Measurements from ENCODE around the gene SLC38A2.
"Not testable (repeated sequence)": the region's sequence is repeated elsewhere in the genome, so short reads cannot be mapped to it uniquely, and the experiment has no call there.

SLC38A2 gene

DNA sequence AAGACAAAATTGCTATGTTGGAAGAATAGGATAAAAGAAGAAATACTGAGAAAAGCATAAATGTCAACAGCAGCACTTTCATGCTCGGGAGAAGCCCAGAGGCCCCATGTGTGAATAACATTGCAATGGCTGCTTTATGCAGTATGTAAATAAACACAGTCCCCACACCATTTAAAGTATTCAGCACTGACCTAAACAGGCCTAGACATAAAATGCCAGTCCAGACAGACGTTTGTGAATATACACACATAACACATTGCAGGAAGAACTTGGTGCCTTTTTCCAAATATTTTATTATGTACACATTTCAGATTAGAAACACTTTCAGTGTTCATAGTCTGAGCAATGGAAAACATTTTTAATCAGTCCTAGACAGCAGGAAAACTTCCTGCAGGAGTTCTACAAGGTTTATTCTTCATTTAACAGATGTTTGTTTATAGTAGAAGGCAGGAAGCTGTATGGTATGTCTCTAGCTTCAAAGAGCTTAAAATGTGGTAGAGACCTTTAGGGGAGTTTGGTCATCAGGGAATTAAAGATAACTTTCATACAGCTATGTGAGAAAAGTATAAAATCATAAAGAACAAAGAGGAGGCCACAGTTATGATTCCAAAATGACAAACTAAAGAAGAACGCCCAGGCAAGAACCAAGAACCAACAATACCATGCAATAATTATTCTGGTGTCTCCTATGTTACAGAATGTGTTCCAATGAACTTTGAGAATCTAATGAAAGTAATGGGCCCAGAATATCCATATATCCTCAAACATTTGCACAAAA, 30.6 kb upstream of the SLC38A2 start:
- no peak overlapping the region for H3K4me3 Mint-ChIP-seq
- H3K27ac Mint-ChIP-seq, result peak overlapping the region; percentile 6
- peaks cover 81% of the 10 kb centered on the region for H3K4me1 Mint-ChIP-seq
- H3K9me3 Mint-ChIP-seq, result peaks cover 6% of the 10 kb centered on the region
- no peaks in the 10 kb centered on the region for H3K36me3 Mint-ChIP-seq
- no peaks in the 10 kb centered on the region for H3K27me3 Mint-ChIP-seq

DNA sequence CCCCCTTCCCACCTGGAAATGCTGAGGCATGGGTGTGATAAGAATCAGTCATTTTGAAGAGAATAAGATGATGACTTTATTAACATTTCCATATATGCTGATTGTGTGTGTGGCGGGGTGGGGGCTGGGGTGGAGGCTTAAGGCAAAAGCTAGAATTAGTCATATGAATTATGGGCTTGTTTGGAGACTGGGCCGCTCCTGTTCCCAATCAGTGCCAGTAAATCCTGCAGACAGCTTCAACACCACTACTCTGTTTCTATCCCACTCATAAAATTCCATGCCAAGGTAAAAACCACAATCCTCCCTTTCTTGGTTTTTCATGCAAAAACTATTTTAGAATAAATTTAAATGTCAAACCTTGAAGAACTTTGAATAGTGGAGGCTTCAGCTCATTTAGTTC, 29.9 kb upstream of the SLC38A2 start:
- peak overlapping the region; percentile 42 for H3K27ac Mint-ChIP-seq
- peaks cover 6% of the 10 kb centered on the region for H3K9me3 Mint-ChIP-seq
- H3K4me1 Mint-ChIP-seq, result peaks cover 75% of the 10 kb centered on the region
- H3K4me3 Mint-ChIP-seq, result no peak overlapping the region
- H3K27me3 Mint-ChIP-seq, result no peaks in the 10 kb centered on the region
- no peaks in the 10 kb centered on the region for H3K36me3 Mint-ChIP-seq

DNA sequence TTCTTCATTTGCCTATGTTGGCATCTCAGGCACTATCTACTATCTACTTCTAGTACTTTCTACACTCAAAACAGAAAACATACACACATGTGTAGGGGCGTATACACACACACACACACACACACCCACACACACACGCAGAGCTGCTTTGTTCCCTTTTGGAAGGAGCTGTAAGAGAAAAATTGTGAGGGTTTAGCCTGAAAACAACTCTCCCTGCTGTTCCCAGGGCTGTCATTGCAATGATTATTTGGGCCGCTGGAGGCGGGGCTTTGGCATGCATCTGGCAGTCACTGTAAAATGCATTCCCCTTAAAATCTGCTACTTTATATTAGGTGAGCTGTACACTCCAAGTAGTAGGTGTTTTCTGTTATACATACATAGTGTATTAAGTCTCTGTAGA, 29.1 kb upstream of the SLC38A2 start:
- peaks cover 69% of the 10 kb centered on the region for H3K4me1 Mint-ChIP-seq
- no peak overlapping the region for H3K27ac Mint-ChIP-seq
- H3K27me3 Mint-ChIP-seq, result no peaks in the 10 kb centered on the region
- H3K4me3 Mint-ChIP-seq, result no peak overlapping the region
- H3K36me3 Mint-ChIP-seq, result peaks cover under 1% of the 10 kb centered on the region
- H3K9me3 Mint-ChIP-seq, result peaks cover 6% of the 10 kb centered on the region

DNA sequence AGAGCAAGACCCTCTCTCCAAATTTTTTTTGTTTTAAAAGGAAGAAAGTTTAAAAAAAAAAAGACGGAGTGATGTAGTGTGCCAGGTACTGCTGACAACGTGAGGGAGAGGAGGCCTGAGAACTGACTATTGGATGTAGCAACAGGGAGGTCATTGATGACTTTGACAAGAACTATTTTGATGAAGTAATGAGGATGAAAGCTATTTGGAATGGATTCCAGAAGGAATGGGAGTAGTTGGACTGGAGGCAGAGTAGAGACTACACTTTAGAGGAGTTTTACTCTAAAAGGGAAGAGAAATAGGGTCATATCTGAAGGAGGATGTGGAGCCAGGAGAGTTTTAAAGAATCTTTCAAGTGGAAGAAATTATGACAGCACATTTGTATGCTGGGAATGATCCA, 27.8 kb upstream of the SLC38A2 start:
- peaks cover 4% of the 10 kb centered on the region for H3K36me3 Mint-ChIP-seq
- no peaks in the 10 kb centered on the region for H3K27me3 Mint-ChIP-seq
- peak overlapping the region; percentile 52 for H3K27ac Mint-ChIP-seq
- peaks cover 6% of the 10 kb centered on the region for H3K9me3 Mint-ChIP-seq
- peaks cover 59% of the 10 kb centered on the region for H3K4me1 Mint-ChIP-seq
- H3K4me3 Mint-ChIP-seq, result no peak overlapping the region

DNA sequence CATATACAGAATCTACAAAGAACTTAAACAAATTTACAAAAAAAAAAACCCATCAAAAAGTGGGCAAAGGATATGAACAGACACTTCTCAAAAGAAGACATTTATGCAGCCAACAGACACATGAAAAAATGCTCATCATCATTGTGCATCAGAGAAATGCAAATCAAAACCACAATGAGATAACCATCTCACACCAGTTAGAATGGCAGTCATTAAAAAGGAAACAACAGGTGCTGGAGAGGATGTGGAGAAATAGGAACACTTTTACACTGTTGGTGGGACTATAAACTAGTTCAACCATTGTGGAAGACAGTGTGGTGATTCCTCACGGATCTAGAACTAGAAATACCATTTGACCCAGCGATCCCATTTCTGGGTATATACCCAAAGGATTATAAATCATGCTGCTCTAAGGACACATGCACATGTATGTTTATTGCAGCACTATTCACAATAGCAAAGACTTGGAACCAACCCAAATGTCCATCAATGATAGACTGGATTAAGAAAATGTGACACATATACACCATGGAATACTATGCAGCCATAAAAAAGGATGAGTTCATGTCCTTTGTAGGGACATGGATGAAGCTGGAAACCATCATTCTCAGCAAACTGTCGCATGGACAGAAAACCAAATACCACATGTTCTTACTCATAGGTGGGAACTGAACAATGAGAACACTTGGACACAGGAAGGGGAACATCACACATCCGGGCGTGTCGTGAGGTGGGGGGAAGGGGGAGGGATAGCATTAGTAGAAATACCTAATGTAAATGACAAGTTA, 27.1 kb upstream of the SLC38A2 start:
- H3K4me1 Mint-ChIP-seq, result peaks cover 54% of the 10 kb centered on the region
- not testable (repeated sequence) for H3K9me3 Mint-ChIP-seq, H3K27me3 Mint-ChIP-seq, H3K36me3 Mint-ChIP-seq
- H3K27ac Mint-ChIP-seq, result peak overlapping the region; percentile 41
- H3K4me3 Mint-ChIP-seq, result peak overlapping the region; percentile 35

DNA sequence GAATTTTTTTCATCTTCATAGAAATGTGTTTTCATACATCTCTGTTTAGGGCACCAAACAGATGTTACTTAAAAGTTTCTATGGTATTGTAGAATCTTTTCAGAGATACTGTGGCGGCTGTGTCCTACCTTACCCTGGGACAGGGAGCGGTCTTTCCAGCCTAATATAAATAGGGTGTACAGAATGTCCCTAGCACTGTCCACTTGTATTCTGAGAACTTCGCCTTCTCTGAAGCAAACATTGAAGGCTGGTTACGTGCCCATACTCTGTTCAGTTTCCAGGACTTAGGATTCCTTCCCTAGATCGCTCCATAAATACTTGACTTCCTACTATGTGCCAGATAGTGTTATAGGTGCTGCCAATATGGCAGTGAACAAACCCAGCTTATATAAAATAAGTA, 24.3 kb upstream of the SLC38A2 start:
- peaks cover 9% of the 10 kb centered on the region for H3K36me3 Mint-ChIP-seq
- H3K9me3 Mint-ChIP-seq, result peaks cover 6% of the 10 kb centered on the region
- no peaks in the 10 kb centered on the region for H3K27me3 Mint-ChIP-seq
- H3K4me1 Mint-ChIP-seq, result peaks cover 29% of the 10 kb centered on the region
- no peak overlapping the region for H3K27ac Mint-ChIP-seq
- H3K4me3 Mint-ChIP-seq, result no peak overlapping the region

DNA sequence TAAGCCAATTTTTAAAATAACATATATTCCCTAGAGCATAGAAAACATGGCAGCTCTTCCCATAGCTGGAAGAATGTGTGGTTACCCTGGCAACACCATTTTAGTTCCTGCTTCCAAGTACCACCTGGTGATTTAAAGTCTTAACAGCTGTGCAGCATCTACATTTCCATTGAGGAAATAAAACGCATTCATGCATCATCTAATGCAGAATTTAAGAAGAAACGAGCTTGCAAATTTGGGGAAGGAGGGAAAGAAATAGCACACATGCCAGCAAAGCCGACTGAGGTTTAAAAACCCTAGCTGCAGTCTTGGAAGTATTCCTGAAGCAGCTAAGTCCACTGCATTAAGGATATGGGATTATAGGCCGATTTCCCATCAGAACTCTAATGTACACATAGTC, 22.8 kb upstream of the SLC38A2 start:
- Mint-ChIP-seq H3K27ac (no peak overlapping the region), H3K4me1 (peaks cover 22% of the 10 kb centered on the region)

DNA sequence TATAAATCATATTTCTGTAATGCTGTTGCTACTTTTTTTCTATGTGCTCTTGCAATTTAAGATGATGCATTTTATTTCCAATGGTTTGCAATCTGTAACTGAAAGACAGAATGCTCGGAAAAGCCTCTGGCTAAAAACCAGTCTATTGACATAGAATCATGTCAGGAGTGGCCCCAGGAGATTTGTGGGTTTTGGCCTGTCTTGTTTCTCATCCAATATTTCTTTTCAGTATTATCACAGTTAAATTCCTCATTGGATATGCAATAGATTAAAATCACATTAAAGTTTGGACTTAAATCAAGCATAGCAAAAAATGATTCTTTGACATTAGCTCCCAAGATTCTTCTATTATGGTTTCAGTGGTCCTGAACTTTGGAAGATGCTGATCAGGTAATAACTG, 19.1 kb upstream of the SLC38A2 start:
- Mint-ChIP-seq H3K27ac (no peak overlapping the region), H3K27me3 (no peaks in the 10 kb centered on the region), H3K36me3 (peaks cover 20% of the 10 kb centered on the region), H3K4me1 (peaks cover 36% of the 10 kb centered on the region), H3K4me3 (no peak overlapping the region), H3K9me3 (no peaks in the 10 kb centered on the region)

More for the DNA sequence above, 22.8 kb upstream of the SLC38A2 start:
- Mint-ChIP-seq H3K27me3 (no peaks in the 10 kb centered on the region), H3K4me3 (no peak overlapping the region), H3K36me3 (peaks cover 13% of the 10 kb centered on the region), H3K9me3 (peaks cover 3% of the 10 kb centered on the region)

DNA sequence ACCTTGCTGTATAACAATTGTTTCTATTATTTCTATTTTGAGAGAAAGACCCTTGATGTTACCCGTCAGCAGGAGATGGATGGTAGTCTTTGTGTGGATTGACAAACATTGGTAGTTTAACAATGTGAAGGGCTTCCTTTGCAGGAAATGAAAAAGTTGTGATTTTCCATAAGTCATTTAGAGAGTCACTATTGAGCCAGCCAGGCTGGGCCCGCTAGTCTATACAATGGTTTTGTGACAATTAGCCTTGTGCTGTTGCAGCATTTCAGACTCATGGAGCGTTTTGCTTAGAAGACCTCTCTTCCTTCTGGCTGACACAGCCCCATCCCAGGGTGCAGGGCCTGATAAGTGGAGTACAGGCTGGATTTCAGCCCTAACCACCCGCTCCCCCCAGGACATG, 18.3 kb upstream of the SLC38A2 start:
- no peak overlapping the region for H3K27ac Mint-ChIP-seq
- H3K9me3 Mint-ChIP-seq, result no peaks in the 10 kb centered on the region
- no peak overlapping the region for H3K4me3 Mint-ChIP-seq
- H3K36me3 Mint-ChIP-seq, result peaks cover 18% of the 10 kb centered on the region
- H3K4me1 Mint-ChIP-seq, result peaks cover 36% of the 10 kb centered on the region
- H3K27me3 Mint-ChIP-seq, result no peaks in the 10 kb centered on the region

DNA sequence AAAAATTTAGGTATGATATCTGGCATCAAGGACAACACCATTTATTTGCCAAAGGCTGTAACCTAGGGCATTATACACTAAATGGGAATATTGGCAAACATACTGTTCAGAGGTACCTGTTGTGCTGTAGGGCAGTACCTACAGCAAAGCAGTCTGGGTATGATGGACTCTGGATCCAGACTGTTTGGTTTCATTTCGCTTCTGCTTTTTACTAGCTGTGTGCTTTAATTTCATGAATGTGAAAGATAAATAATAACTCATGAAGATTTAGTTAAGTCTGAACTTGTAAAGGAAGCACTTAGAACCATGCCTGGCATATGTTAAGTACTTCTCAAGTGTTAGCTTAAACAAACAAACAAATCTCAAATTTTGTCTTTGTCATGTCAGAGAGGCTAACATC, 17.7 kb upstream of the SLC38A2 start:
- Mint-ChIP-seq H3K4me3 (no peak overlapping the region), H3K4me1 (peaks cover 42% of the 10 kb centered on the region), H3K27ac (no peak overlapping the region), H3K27me3 (no peaks in the 10 kb centered on the region), H3K36me3 (peaks cover 16% of the 10 kb centered on the region), H3K9me3 (no peaks in the 10 kb centered on the region)

DNA sequence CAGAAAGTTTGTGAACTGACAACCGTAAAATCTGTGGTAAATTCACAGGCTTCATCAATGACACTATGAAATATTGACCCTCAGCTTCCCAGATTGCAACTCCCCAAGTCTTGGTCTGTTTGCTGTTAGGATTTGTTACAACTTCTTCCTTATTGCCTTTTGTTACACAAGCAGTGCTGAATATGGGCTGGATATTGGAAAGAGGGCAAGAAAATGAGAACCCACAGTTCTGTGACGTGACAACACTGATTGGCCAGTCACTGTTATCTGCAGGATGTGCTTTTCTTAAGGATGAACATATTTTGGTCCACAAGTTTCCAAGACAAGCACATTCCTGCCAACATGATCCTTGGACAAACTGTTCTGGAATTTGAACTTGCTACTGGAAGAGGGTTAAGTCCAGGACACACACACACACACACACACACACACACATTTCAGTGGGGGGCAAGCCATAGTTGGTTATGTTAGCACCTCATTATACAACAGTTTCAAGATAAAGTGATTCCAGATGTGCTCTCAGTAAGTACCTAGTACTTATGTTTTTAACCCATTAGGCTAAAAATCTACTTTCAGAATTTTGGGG, 16.6 kb upstream of the SLC38A2 start:
- Mint-ChIP-seq H3K36me3 (peaks cover 16% of the 10 kb centered on the region), H3K9me3 (no peaks in the 10 kb centered on the region), H3K27ac (no peak overlapping the region), H3K4me1 (peaks cover 49% of the 10 kb centered on the region), H3K4me3 (no peak overlapping the region), H3K27me3 (no peaks in the 10 kb centered on the region)

DNA sequence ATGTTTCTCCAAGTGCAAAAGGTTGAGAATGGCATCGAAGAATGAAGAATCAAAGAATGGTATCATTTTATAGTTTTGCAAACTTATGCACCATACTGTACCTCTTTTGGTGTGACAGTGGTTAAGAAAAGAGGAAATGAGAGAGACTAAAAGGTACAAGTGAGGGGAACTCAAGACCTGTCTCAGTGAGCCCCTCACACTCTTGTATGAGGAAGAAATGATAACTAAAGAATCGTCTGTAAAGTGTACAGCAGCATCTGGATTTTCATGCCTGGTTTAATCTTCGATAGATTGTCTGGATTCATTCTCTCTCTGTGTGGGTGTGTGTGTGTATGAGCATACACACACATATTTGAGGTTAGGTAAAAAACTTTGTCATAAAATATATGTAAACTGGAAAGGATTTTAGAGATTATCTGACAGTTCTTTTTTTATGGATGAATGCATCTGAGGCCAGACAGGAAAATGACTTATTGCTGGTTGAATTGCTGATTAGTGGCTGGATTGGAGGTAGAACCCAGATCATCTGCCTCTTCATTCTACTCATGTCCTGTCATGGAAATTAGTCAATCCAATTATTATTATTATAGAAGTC, 16.0 kb upstream of the SLC38A2 start:
- no peaks in the 10 kb centered on the region for H3K27me3 Mint-ChIP-seq
- H3K4me3 Mint-ChIP-seq, result peak overlapping the region; percentile 33
- peaks cover 16% of the 10 kb centered on the region for H3K36me3 Mint-ChIP-seq
- H3K4me1 Mint-ChIP-seq, result peaks cover 55% of the 10 kb centered on the region
- H3K27ac Mint-ChIP-seq, result peak overlapping the region; percentile 59
- no peaks in the 10 kb centered on the region for H3K9me3 Mint-ChIP-seq

DNA sequence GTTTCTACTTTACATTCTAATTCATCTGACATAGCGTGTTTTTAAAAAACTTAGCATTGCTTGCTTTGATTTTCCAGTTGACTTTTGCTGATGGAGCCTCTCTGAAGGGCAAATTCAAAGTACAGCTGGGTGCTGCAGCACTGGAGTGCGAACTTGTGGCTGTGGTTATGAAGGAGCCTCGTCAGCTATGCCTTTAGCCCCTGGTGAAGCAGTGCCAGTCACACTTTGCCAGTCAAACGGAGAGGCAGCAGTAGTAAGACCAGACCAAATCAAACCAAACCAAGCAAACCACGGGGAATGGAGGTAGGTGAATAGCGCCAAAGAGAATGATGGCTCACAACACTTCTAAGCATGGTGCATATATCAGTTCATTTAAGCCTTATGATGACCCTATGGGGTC, 15.1 kb upstream of the SLC38A2 start:
- H3K27me3 Mint-ChIP-seq, result no peaks in the 10 kb centered on the region
- H3K9me3 Mint-ChIP-seq, result no peaks in the 10 kb centered on the region
- H3K36me3 Mint-ChIP-seq, result peaks cover 14% of the 10 kb centered on the region
- peaks cover 57% of the 10 kb centered on the region for H3K4me1 Mint-ChIP-seq
- no peak overlapping the region for H3K27ac Mint-ChIP-seq
- H3K4me3 Mint-ChIP-seq, result no peak overlapping the region

DNA sequence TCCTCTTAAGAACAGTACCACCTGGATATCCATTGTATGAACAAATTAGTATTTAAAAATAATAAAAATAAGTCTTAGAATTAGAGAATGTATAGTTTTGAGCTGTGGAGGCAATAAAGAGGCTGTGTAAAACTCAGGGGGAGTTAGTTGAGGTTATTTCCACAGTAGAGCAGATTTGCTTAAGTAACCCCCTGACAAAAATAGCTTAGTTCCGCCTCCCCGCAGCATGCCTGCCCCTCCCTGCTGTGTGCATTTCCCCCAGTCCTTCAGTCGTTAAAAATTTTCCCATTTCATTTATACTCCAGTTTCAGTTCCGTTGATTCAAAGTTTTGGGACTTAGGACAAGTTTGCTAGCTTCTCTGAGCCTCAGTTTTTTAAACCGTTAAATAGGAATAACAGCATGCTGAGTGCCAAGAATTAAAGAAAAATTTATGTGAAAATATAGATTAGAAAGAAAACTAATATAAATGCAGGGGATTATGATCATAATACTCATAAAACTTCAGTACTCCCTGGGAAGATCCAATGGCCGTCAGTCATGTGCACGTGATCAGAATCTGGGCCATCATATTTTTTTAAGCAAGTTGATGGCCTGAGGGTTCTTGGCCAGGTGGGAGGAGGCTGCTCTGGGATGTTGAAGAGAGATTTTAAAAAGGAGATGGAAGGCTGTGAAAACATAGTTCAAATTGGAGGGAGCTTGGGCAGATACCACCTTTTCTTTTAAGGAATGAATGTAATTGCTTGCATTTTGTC, 14.5 kb upstream of the SLC38A2 start:
- no peak overlapping the region for H3K4me3 Mint-ChIP-seq
- no peaks in the 10 kb centered on the region for H3K27me3 Mint-ChIP-seq
- H3K9me3 Mint-ChIP-seq, result no peaks in the 10 kb centered on the region
- H3K27ac Mint-ChIP-seq, result no peak overlapping the region
- H3K36me3 Mint-ChIP-seq, result peaks cover 12% of the 10 kb centered on the region
- peaks cover 63% of the 10 kb centered on the region for H3K4me1 Mint-ChIP-seq

DNA sequence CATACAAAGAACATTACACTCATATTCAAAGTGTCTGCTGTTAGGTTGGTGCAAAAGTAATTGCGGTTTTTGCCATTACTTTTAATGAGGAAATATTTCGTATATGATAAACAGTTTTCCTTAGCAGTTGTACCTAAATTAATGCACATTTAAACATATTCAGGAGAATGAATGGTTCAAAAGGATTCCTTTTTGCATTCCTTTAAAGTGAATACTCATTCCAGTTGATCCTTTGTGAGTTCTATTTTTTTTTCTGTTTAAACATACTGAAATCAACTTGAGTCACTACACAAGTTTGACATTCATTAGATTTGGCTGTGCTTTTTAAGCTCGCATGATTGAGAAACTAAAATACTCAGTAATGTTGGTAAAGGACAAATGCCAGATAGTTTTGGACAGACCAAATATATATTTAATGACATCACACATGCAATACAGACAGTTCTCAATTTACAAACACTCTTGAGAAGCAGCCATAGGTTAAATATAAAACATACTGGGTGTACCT, 13.8 kb upstream of the SLC38A2 start:
- Mint-ChIP-seq H3K27ac (no peak overlapping the region), H3K9me3 (no peaks in the 10 kb centered on the region), H3K4me3 (no peak overlapping the region), H3K27me3 (no peaks in the 10 kb centered on the region), H3K36me3 (peaks cover 11% of the 10 kb centered on the region), H3K4me1 (peaks cover 68% of the 10 kb centered on the region)
